GM18907 (cell line): Measurements from ENCODE around the gene ARID1B.

ENCODE experiments used
- ATAC-seq: cut with Tn5 transposase; IDR thresholded peaks from one replicate; pipeline ENCODE4 v1.9.1; 2021; ENCODE audit warnings: mild to moderate bottlenecking, moderate library complexity; ENCODE audit not compliant: unreplicated experiment

The ARID1B gene

DNA sequence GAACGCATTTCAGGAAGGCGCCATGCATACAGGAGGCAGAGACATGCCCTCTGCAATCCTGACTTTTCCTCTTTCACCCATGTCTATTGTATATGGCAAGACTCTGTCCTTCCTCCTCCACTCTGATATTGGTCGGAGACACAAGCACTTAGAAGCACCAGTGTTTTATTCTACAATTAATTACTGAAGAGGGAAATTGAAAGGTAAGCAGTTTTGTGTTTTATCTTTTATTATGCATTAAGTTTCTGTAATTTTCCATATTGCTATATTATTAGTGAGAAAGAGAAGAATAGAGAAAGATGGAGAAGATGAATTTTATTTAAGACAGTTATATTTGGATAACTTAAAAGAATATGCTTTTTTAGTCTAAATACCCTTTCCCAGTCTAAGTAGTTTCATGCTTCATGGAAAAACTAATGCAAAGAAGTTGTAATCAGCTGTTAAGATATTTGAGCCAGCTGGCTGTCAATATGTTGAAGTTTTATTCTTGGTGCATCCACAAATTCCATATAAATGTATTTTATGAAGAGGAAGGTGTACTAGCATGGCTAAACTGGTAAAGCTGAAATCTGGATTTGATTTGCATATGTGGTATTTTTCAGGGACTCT is 13.6 kb downstream of the ARID1B start:
- no peak for ATAC-seq

DNA sequence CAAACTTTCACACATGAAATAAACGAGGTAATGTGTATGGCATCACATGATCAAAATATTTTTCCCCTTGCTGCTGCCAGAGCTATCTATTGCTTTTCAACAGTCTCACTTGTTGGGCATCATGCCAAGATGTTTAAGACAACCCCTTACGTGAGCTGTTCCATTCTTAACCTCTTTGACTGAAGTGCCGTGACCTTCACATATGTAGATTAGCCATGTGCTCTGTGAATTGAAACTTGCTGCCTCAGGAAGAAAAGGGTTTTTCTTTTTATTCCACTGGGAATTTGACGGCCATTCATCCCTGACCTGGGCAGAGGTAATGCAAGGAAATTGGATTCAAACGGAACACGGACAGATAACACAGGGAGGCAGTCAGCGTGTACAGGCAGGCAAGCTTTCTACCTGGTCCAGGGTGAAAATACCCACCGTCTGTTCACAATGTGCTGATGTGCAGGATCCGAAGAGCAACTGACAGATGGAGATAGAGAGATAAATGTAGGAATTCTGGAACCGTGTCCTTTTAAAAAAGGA is 14.2 kb downstream of the ARID1B start:
- ATAC-seq, result peak; percentile 55

DNA sequence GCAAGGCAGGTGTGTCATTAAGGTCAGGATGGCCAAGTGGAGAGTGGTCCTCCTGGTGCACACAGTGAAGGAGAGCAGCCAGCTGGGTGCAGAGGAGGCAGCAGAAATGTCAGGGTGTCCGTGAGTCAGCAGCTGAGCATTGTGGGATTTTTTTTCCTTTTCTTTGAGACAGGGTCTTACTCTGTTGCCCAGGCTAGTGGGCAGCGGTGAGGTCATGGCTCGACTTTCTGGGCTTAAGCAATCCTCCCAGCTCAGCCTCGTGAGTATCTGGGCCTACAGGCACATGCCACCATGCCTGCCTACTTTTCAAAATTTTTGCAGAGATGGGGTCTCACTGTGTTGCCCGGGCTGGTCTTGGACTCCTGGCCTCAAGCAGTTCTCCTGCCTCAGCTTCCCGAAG is 16.0 kb downstream of the ARID1B start:
- no peak for ATAC-seq

DNA sequence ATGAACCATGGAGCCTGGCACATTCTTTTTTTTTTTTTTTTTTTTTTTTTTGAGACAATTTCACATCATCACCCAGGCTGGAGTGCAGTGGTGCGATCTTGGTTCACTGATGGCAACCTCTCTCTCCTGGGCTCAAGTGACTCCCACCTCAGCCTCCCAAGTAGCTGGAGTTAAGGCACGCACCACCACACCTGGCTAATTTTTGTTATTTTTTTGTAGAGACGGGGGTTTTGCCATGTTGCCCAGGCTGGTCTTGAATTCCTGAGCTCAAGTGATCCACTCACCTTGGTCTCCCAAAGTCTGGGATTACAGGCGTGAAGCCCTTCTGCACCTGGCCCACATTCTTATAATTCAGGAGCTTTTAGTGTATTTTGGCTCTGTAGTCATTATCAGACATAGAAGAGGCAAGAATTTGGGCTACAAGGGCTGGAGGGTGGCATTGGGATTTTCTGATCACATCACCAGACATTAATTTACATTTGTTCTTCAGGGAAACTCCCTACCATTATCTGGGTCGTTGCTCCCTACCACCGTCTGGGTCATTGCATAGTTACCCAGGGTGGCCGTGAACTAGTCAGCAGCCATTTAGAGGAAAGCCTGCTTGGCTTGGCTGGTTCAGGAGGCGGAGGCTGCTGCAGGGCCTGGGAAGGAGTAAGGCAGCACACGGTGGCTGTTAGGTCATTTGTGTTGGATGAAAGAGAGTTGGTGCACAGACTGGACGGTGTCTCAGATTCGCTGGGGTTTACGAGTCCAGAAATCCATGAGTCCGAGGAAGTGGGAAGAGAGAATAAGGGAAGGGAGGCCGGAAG is 17.6 kb downstream of the ARID1B start:
- peak; percentile 68 for ATAC-seq

DNA sequence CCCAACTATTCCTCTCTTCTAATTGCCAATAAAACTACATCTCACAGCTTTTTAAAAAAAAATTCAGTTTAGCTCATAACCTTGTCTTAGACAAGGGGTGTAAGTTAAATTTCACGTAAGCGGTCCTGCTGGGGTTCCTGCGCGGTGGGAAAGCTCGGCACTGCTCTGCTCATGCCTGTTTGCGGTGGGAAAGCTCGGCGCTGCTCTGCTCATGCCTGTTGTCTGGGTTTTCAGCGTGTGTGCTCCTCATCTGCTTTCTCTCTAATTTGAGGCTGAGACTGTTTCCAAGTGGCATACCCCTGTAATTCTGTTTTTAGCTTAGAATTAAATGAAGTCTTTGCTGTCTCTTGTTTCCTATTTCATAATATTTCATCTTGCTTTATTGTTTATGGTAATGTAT is 18.6 kb downstream of the ARID1B start:
- ATAC-seq, result no peak

DNA sequence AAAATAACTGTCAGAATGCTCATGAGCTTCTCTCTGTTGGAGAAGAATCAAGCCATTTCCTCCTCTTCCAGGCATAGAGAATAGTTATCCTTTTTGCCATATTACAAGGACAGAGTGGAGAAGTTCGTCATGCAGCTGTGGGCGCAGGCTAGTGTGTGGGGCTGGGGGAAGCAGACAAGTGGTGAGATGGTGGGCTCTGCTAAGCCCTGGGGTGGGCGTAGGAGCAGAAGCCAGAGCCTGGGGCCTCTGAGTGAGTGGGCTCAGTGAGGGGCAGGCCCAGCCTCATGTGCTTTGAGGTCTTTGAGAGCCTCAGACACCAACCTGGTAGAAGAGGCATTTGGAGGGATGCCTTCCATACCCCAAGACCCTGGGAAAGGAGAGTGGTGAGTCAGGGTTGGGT is 19.4 kb downstream of the ARID1B start:
- ATAC-seq, result no peak

DNA sequence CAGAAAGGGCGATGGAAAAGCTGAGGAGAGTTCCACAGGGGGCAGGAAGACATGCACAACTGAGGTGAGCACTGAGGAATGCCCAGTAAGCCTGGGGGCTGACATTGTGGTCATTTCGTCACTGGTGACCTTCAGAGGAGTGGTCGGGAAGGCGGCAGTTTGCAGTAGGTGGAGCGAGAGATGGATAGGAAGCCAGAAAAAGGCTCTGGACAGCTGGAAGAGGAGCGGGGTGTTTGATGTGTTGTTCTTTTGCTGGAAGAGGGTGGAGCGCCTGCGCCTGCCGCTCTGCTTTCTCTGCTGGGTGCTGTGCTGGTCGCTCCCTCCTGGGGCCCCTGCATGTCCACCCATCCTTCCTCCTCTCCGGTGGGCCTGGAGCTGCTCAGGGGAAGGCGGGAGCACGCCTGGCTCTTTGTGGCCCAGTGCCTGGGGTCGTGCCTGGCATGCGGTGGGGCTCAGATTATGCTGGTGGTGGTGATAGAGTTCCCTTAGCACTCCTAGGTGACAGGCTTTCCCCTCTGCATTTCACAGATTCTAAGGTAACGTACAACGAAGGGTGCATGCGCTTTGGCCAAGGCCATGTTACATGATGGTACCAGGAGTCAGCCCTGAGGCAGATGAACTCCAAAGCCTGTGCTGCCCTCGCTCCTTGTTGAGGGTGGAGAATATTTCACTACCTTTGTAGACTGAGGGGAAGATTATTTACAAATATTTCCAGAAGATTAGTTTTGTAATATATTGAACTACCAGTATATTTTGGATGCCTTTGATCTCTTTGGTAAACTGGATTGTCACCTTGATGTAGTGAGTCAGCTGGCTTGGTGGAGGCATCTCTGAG is 20.9 kb downstream of the ARID1B start:
- no peak for ATAC-seq

DNA sequence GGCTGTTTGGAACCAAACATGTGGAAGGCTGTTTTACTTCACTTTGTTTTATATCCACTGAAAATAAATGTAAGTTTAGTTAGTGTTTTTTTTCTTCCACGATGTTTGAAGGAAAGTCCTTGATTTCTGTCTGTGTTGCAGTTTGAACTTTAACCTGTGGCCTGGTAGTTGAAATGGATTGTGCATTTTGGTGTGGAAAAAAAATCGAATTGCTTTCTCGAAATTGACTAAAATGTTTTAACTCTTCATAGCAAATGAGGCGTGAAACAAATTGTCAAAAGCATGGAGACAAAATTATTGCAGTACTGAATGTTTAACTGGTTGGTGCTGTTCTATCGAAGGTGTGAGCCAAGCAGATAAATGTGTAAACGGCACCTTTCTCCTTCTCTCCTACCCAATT is 24.5 kb downstream of the ARID1B start:
- no peak for ATAC-seq

DNA sequence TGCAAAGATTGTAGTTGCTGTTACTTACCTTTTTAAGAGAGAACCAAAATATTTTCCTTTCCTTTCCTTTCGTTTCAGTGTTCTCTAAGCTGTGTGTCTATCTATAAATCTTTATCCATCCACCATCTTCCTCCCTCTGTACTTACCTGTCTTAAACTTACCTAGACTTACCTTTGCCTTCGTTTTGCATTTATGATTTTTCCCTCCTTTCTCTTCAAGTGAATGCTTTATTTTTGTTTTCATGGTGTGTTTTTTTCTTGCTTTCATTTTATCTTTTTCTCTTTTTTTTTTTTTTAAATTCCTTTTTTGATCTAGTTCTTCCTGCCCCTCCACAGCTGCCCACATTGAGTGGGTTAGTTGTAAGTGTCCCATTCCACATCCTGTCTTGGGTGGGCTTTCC is 26.2 kb downstream of the ARID1B start:
- ATAC-seq, result no peak

DNA sequence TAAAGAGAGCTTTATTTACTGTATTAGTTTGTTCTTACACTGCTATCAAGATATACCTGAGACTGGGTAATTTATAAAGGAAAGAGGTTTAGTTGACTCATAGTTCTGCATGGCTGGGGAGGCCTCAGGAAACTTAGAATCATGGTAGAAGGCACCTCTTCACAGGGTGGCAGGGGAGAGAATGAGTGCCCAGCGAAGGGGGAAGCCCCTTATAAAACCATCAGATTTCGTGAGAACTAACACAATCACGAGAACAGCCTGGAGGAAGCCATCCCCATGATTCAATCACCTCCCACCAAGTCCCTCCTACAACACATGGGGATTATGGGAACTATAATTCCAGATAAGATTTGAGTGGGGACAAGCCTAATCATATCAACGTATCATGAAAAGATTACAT is 27.2 kb downstream of the ARID1B start:
- ATAC-seq, result no peak

DNA sequence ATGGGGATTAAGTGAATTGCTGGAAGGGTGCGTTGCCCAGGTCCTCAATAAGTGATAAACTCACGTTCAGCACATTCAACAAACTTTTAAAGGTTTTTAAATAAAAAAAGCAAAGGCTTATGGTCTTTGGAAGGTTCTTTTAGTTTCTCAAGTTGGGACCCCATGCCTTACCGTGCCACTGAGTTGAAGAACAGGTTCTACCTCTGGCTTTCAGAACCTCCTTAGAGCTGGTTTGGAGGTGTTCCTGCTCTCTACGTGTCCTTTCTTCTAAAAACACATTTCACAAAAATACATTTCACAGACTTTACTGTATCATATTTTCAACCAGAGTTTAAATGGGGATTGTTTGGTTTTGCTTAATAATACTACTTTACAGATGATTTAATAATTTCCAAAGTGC is 29.0 kb downstream of the ARID1B start:
- ATAC-seq, result no peak

DNA sequence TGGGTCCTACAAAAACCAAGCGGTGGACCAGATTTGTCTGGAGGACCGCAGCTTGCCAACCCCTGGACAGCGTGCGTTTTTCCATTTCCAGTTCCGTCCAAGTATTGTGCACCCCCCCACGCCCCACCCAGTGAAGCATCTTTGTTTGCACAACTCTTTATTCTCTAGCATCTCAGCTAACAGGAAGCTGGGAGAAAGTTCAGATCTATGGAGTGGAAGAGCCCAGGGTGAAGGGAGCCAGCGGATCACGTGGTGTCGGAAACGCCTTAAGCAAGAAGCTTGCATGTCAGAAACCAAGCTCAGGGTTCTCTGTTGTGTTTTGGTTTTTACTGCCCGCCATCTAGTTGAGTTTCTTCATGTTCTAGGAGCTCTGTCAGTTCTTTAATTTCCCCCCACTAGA is 29.9 kb downstream of the ARID1B start:
- no peak for ATAC-seq

DNA sequence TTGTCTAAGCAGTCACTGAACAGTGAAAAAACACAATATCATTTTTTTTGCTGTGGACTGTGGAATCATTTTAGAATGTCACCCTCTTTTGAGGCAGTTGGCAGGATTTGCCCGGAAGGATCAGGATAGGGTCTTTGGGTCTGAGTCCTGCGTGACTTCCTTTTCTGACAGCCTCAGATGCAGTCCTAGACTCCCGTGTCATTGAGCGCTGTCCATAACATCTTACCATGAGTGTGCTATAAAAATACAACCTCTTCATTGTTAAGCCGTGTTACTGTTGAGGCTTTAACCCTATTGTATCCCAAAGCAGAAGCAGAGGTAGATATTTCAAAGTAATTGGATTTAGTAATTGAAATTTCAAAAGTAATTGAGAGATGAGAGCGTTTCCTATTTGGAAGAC is 30.6 kb downstream of the ARID1B start:
- ATAC-seq, result no peak

DNA sequence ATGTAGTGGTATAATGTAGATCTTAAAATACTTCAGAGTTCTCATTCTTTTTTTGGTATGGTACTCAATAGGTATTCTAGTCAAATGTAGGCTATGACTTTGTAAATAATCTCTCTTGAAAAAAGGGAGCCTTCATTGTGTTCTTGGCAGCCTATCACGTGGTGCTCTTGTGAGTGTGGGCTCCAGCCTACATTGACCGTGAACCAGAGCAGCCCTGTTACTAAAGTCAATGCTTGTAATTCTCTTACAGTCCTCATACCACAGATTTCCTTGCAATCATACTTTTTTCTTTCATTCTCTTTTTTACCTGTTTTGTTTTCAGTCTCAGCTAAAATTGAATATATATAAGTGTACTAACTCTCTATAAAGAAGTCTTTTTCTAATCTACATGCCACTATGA is 31.1 kb downstream of the ARID1B start:
- peak; percentile 39 for ATAC-seq

DNA sequence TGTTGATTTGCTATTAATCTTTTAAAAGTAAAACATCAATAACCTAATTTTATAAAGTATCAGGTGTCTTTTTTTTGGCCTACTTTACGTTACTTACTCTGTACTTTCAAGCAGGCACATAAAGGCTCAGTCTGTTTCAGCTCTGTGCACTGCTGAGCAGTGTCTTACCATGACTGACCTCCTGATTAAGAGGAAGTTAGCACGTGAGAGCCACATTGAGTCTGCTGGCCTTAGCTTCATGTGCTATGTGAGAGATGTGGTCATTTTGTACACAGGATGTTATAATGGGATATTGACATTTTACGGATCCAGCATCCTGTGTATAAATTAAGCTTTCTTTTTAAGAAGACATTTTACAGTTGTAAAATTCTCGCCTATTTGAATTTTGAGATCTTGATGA is 31.9 kb downstream of the ARID1B start:
- ATAC-seq, result peak; percentile 90

DNA sequence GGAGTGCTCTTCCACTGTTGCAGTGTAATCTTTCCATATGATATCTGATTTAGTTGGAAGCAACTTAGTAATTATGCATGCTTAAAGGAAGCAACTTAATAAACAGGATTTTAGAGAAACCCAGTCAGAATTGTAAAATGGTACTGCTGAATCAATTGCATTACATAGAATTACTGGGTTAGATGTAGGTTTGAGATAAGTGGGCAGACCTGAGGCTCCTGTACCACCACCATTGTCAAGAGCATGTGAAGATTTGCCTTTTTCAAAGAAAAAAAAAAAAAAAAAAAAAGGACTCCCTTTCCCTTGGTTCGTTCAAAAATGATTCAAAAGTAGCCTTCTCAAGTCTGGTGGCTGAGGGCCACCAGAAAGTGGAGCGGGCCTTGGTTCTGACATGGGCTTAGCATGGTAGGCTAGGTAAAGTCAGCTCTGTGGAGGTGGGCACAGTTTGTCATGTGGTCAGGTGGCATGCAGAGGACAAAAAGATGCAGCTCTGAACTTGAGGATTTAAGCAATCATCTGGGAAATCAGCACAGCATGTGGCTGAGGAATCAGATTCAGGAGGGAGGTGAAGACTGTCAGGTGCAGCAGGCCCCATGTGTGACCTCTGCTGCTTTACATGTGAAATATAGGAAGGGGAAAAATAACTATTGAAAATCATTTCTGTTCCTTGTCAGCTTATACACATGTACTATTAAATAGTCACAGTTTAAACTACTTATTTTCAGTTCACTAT is 32.4 kb downstream of the ARID1B start:
- ATAC-seq, result no peak

DNA sequence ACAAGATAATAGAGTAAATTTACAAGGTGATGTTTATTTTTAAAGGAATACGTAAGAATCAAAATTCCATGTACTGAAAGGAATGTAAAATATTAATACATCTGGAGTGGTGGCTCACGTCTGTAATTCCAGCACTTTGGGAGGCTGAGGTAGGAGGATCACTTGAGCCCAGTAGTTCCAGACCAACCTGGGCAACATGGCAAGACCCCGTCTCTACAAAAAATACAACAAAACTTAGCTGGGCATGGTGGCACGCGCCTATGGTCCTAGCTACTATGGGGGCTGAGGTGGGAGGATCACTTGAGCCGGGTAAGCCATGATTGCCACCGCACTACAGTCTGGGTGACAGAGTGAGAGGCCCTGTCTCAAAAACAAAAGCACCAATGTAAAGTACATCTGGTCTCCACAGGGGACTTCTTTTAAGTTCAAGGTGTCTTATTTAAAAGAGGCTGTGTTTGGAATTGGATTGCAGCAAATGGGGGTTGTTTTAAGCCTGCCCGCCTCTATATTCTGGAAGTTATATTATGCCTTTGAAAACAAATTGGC is 36.9 kb downstream of the ARID1B start:
- ATAC-seq, result no peak

DNA sequence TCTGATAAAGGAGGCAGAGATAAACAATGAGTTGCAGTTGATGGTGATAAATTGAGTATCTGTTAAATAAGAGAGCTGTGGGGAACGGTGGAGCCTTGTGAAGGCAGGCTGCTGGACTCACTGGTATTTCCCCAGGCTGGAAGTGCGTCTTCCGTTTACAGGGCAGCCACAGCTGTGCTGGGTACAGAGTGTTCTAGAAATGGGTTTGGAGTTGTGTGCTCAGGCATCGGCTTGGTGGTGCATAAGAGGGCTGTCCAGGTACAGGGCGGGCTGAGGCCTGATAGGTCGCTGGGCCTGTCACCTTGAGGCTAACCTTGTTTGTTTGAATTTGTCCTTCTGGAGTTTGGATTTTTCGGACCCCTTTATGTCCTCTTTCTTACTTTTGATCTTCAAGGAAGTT is 39.3 kb downstream of the ARID1B start:
- ATAC-seq, result no peak

DNA sequence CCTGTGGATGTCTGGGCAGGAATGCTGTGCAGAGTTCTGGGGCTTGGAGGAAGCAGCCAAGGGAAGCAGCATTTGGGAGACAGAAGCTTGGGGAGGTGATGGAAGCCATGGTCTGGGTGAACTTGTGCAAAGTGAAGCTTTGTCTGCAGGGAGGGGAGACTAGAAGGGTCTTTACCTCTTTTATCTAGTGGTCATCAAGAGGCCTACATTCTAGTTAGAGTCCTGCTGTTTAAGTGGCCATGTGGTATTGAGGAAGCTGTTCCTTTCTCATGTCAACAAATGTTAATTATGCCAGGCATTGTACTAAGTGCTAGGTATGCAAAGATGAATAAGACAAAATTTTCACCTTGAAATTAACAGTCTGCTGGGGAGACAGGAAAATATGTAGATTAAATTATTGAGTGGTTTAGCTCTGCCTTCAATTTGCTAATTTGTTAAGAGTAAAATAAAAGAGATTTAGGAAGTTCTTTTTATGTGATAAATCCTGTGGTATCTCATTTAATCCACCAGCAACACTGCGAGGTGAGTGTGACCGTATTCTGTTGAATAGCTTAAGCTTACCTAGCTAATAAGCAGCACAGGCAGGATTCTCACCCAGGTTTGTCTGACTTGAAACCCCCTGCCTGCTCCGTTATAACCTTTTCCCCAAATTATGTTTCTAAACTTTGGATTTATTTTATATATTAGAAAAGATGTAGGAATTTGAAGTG is 43.1 kb downstream of the ARID1B start:
- no peak for ATAC-seq

DNA sequence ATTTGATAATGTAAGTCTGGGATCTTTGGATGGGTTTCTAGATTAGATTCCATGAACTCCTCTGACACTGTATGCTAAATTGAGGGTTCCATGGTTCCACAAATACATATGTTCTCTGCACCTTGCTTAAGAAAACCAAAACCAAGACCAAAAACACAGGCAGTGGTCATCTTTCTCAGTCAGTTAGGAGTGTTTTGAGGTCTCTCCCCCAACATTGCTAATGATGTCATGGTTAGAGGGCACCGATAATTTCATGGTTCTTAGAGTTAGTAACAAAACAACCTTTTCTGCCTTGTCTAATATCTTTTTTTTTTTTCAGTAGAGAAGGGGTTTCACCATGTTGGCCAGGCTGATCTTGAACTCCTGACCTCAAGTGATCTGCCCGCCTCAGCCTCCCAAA is 44.5 kb downstream of the ARID1B start:
- ATAC-seq, result peak; percentile 56
